Liver (tissue), 9 donors: ENCODE results near the gene FRMD1. TPM values are rescaled to one million over a fixed set of nuclear protein-coding genes. Genes with fewer than 3 reads are reported as not detected.

Experiments
- DNase-seq: peaks from one replicate; pipeline ENCODE4 v3.0.0-alpha.2; 2017; ENCODE audit warnings: low spot score
- H3K27ac ChIP-seq, 2 donors: one replicate each; pipeline ENCODE4 v1.7.0; 2013; ENCODE audit warnings: inconsistent platforms in 2 of 2, low read length in 2 of 2, control low read depth in 1 of 2, low read depth in 1 of 2, mild to moderate bottlenecking in 1 of 2
- H3K27me3 ChIP-seq, 4 donors: one replicate each; pipeline versions ENCODE4 v1.6.1 to v1.7.0; 2013; ENCODE audit warnings: low read length in 3 of 4, inconsistent platforms in 1 of 4, mild to moderate bottlenecking in 1 of 4, moderate library complexity in 1 of 4; ENCODE audit not compliant: control insufficient read depth in 4 of 4, insufficient read depth in 4 of 4
- H3K36me3 ChIP-seq, 4 donors: one replicate each; pipeline versions ENCODE4 v1.6.1 to v1.7.0; 2013; ENCODE audit warnings: low read length in 3 of 4, mild to moderate bottlenecking in 3 of 4, low read depth in 1 of 4, moderate library complexity in 1 of 4; ENCODE audit not compliant: control insufficient read depth in 4 of 4, insufficient read depth in 3 of 4
- H3K4me1 ChIP-seq, 4 donors: one replicate each; pipeline versions ENCODE4 v1.6.1 to v1.7.0; 2013; ENCODE audit warnings: low read length in 3 of 4, mild to moderate bottlenecking in 3 of 4, moderate library complexity in 1 of 4; ENCODE audit not compliant: control insufficient read depth in 4 of 4, insufficient read depth in 4 of 4
- H3K4me3 ChIP-seq, 3 donors: one replicate each; pipeline versions ENCODE4 v1.6.1 to v1.7.0; 2013; ENCODE audit warnings: low read length in 3 of 3, control low read depth in 1 of 3, low read depth in 1 of 3, mild to moderate bottlenecking in 1 of 3
- H3K9ac ChIP-seq, 2 donors: one replicate each; pipeline ENCODE4 v1.7.0; 2013; ENCODE audit warnings: low read length in 2 of 2, mild to moderate bottlenecking in 2 of 2, moderate library complexity in 2 of 2, control low read depth in 1 of 2, low read depth in 1 of 2
- H3K9me3 ChIP-seq, 4 donors: one replicate each; pipeline versions ENCODE4 v1.6.1 to v1.7.0; 2013; ENCODE audit warnings: low read length in 3 of 4; ENCODE audit not compliant: control insufficient read depth in 4 of 4
- EGR1 ChIP-seq, 2 donors: IDR thresholded peaks; 2 replicates each; pipeline ENCODE4 v1.6.1; 2016 to 2018; ENCODE audit warnings: antibody characterized with exemption in 2 of 2, low read depth in 2 of 2
- GABPA ChIP-seq, 2 donors: IDR thresholded peaks in 1 of 2; conservative IDR thresholded peaks in 1 of 2; 2 replicates each; pipeline ENCODE4 v1.6.1; 2016; ENCODE audit warnings: antibody characterized with exemption in 2 of 2, mild to moderate bottlenecking in 1 of 2, moderate library complexity in 1 of 2
- HNF4A ChIP-seq, 2 donors: conservative IDR thresholded peaks; 2 replicates each; pipeline ENCODE4 v1.6.1; 2016; ENCODE audit warnings: antibody characterized with exemption in 2 of 2, mild to moderate bottlenecking in 2 of 2
- HNF4G ChIP-seq: IDR thresholded peaks from 2 replicates; pipeline ENCODE4 v1.6.1; 2016; ENCODE audit warnings: antibody characterized with exemption
- NR2F2 ChIP-seq: IDR thresholded peaks from 2 replicates; pipeline ENCODE4 v1.6.1; 2016; ENCODE audit warnings: antibody characterized with exemption
- RXRA ChIP-seq, 2 donors: IDR thresholded peaks; 2 replicates each; pipeline ENCODE4 v1.6.1; 2017 to 2018; ENCODE audit warnings: antibody characterized with exemption in 2 of 2, mild to moderate bottlenecking in 1 of 2
- SP1 ChIP-seq: IDR thresholded peaks from 2 replicates; pipeline ENCODE4 v1.6.1; 2018; ENCODE audit warnings: antibody characterized with exemption, mild to moderate bottlenecking
- TAF1 ChIP-seq: conservative IDR thresholded peaks from 2 replicates; pipeline ENCODE4 v1.6.1; 2016; ENCODE audit warnings: antibody characterized with exemption, mild to moderate bottlenecking
- YY1 ChIP-seq: IDR thresholded peaks from 2 replicates; pipeline ENCODE4 v1.6.1; 2016; ENCODE audit warnings: antibody characterized with exemption, mild to moderate bottlenecking
- WGBS: extraction: QIAGEN DNeasy Blood & Tissue Kit; methylation state at CpG from one replicate; pipeline ENCODE4 v1.1.7; 2013; 5-methylcytosine and 5-hydroxymethylcytosine counted together
- polyA plus RNA-seq, 2 donors: library from polyadenylated mRNA; stranded (reverse) in 1 of 2; unstranded in 1 of 2; fragments of 200-250 nt in 1 of 2; fragments of >200 nt in 1 of 2; fragmentation: Nextera tagmentation in 1 of 2; extraction: Ambion mirVana in 1 of 2; gene quantifications; one replicate each; pipeline versions ENCODE4 v1.2.1 to v1.2.3, GENCODE V29; 2013 to 2015
- total RNA-seq, 2 donors: library from RNA; depleted of rRNA; stranded (reverse); fragments of >200 nt; gene quantifications; one replicate each; pipeline ENCODE4 v1.2.3, GENCODE V29; 2014
- TF ChIP-seq, protein P1 (sequence below): IDR thresholded peaks from 2 replicates; pipeline ENCODE4 v1.6.1; 2016; ENCODE audit warnings: antibody characterized with exemption, mild to moderate bottlenecking
- TF ChIP-seq, protein P2 (sequence below): fragments of 150-350 bp; IDR thresholded peaks from 2 replicates; pipeline ENCODE4 v1.5.1; 2017; ENCODE audit warnings: improper control_type of control experiment, low read depth, low read length; ENCODE audit not compliant: missing input control
- TF ChIP-seq, protein P3 (sequence below): IDR thresholded peaks from 2 replicates; pipeline ENCODE4 v1.6.1; 2016; ENCODE audit warnings: antibody characterized with exemption
- TF ChIP-seq, protein P4 (sequence below): IDR thresholded peaks from 2 replicates; pipeline ENCODE4 v1.6.1; 2016; ENCODE audit warnings: antibody characterized with exemption
- donor health status: healthy.
- donor health status: healthy.
- donor health status: healthy.
- donor health status: healthy.
- donor health status: healthy.

Gene FRMD1
- total and polyA plus RNA-seq, 4 donors: 0.04 to 0.17 (median 0.12) TPM

DNA sequence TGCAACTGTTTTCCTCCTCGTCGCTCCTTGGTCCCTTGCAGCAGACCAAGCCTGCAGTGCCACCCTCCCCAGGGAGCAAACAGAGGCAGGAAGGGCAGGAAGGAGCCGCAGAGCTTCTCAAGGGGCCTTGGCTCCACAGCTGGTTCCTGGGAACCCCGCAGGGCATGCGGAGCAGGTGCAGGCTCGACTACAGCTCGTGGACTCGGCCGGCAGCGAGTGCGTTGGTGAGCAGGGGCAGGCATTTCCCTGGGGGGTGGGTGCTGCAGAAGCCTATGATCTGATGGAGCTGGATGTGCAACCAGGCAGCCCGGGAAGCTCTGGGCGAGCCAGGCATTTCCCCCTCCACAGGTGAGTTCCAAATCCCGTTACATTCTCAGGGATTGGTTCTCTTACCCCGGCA is 37.1 kb downstream of the FRMD1 start (continued):
- TF ChIP-seq, protein P1, sequence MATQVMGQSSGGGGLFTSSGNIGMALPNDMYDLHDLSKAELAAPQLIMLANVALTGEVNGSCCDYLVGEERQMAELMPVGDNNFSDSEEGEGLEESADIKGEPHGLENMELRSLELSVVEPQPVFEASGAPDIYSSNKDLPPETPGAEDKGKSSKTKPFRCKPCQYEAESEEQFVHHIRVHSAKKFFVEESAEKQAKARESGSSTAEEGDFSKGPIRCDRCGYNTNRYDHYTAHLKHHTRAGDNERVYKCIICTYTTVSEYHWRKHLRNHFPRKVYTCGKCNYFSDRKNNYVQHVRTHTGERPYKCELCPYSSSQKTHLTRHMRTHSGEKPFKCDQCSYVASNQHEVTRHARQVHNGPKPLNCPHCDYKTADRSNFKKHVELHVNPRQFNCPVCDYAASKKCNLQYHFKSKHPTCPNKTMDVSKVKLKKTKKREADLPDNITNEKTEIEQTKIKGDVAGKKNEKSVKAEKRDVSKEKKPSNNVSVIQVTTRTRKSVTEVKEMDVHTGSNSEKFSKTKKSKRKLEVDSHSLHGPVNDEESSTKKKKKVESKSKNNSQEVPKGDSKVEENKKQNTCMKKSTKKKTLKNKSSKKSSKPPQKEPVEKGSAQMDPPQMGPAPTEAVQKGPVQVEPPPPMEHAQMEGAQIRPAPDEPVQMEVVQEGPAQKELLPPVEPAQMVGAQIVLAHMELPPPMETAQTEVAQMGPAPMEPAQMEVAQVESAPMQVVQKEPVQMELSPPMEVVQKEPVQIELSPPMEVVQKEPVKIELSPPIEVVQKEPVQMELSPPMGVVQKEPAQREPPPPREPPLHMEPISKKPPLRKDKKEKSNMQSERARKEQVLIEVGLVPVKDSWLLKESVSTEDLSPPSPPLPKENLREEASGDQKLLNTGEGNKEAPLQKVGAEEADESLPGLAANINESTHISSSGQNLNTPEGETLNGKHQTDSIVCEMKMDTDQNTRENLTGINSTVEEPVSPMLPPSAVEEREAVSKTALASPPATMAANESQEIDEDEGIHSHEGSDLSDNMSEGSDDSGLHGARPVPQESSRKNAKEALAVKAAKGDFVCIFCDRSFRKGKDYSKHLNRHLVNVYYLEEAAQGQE: no peak
- TF ChIP-seq NR2F2: no peak

DNA sequence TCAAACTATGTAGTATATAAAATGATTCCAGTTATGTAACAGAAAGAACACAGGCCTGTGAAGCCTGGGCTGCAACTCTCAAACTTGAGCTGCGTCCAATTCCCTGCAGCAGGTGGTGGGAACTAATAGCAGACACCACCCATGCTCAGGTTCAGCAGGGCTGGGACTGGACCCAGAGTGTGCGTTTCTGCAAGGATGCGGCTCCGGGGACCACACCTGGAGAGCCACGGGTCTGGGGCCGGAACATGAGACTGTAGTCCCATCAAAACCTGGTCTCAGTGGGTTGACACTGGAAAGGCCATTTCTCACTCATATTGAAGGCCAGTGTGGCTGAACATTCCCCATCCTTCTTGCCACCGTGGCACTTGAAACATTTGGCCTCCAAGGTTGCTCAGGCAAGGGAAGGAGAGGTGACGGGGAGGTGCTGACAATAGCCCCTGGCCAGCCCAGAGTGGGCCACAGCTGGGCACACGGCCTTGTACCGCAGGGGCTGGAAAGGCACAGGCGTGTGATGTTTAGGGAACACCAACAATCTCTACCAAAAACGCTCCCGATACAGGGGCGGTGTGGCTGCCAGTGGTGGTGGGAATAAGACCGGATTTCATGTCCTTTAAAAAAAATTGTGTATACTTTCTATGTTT is 38.0 kb downstream of the FRMD1 start:
- no peak overlapping the region for H3K27ac ChIP-seq
- H3K9me3 ChIP-seq: peaks cover 16 to 39% (median 23%) of the 10 kb centered on the region in 4 donors
- WGBS: 95% methylated on average over 15 of the region's 15 CpGs

DNA sequence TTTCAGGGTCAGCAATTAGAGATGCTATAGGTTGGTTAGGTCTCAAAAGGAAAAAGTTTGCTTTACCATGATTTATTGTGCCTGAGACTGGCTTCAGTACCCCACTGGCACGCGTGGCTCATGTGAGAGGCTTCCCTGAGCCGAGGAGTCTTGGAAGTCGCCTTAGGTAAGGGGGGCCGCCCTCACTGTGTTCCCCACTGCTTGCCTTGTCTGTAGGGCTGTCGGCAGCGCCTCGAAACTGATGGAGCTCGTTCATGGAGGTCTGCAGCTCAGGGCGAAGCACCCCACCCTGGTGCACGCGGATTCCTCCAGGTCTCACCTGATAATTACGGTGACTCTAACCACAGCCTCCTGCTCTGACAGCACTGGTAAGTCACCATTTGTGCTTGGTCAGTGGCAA is 39.2 kb downstream of the FRMD1 start:
- DNase-seq: no peak
- Histone ChIP-seq H3K4me1 (peaks cover 0 to 6% (median 4%) of the 10 kb centered on the region in 4 donors), H3K27ac (no peak overlapping the region), H3K27me3 (no peaks in the 10 kb centered on the region), H3K36me3 (no peaks in the 10 kb centered on the region), H3K9ac (no peak overlapping the region), H3K4me3 (peak overlapping the region in 1 of 3 donors; percentile 5), H3K9me3 (peaks cover 16 to 43% (median 23%) of the 10 kb centered on the region in 4 donors)
- WGBS: 87% methylated on average over 13 of the region's 13 CpGs
- TF ChIP-seq YY1 (no peak), SP1 (no peak), RXRA (IDR thresholded peaks at IDR 0.05) (no peak), EGR1 (IDR thresholded peaks at IDR 0.05; ENCODE audit: low read depth in 2 of 2) (no peak), TAF1 (no peak), HNF4G (no peak), GABPA (IDR thresholded peaks at IDR 0.05 in 1 of 2, conservative IDR thresholded peaks at IDR 0.05 in 1 of 2) (no peak), NR2F2 (no peak)
- TF ChIP-seq, protein P2, sequence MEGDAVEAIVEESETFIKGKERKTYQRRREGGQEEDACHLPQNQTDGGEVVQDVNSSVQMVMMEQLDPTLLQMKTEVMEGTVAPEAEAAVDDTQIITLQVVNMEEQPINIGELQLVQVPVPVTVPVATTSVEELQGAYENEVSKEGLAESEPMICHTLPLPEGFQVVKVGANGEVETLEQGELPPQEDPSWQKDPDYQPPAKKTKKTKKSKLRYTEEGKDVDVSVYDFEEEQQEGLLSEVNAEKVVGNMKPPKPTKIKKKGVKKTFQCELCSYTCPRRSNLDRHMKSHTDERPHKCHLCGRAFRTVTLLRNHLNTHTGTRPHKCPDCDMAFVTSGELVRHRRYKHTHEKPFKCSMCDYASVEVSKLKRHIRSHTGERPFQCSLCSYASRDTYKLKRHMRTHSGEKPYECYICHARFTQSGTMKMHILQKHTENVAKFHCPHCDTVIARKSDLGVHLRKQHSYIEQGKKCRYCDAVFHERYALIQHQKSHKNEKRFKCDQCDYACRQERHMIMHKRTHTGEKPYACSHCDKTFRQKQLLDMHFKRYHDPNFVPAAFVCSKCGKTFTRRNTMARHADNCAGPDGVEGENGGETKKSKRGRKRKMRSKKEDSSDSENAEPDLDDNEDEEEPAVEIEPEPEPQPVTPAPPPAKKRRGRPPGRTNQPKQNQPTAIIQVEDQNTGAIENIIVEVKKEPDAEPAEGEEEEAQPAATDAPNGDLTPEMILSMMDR: no peak
- TF ChIP-seq, protein P1: no peak
- TF ChIP-seq, protein P3, sequence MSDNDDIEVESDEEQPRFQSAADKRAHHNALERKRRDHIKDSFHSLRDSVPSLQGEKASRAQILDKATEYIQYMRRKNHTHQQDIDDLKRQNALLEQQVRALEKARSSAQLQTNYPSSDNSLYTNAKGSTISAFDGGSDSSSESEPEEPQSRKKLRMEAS: no peak
- TF ChIP-seq, protein P4, sequence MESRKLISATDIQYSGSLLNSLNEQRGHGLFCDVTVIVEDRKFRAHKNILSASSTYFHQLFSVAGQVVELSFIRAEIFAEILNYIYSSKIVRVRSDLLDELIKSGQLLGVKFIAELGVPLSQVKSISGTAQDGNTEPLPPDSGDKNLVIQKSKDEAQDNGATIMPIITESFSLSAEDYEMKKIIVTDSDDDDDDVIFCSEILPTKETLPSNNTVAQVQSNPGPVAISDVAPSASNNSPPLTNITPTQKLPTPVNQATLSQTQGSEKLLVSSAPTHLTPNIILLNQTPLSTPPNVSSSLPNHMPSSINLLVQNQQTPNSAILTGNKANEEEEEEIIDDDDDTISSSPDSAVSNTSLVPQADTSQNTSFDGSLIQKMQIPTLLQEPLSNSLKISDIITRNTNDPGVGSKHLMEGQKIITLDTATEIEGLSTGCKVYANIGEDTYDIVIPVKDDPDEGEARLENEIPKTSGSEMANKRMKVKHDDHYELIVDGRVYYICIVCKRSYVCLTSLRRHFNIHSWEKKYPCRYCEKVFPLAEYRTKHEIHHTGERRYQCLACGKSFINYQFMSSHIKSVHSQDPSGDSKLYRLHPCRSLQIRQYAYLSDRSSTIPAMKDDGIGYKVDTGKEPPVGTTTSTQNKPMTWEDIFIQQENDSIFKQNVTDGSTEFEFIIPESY: no peak

More for the DNA sequence above, 38.0 kb downstream of the FRMD1 start:
- no peaks in the 10 kb centered on the region for H3K36me3 ChIP-seq
- no peak overlapping the region for H3K9ac ChIP-seq
- no peaks in the 10 kb centered on the region for H3K4me1 ChIP-seq
- no peak overlapping the region for H3K4me3 ChIP-seq
- TF ChIP-seq GABPA (IDR thresholded peaks at IDR 0.05 in 1 of 2, conservative IDR thresholded peaks at IDR 0.05 in 1 of 2): no peak
- TF ChIP-seq HNF4A (conservative IDR thresholded peaks at IDR 0.05): no peak
- no peak for TF ChIP-seq EGR1 (IDR thresholded peaks at IDR 0.05; ENCODE audit: low read depth in 2 of 2)
- no peak for DNase-seq
- H3K27me3 ChIP-seq: no peaks in the 10 kb centered on the region
